Inflammatory macrophage (primary cell): ENCODE measurements around the gene OGFOD2.
"Not testable (repeated sequence)": the region's sequence is repeated elsewhere in the genome, so short reads cannot be mapped to it uniquely, and the experiment has no call there.

Source experiments
- DNase-seq, 2 donors: peaks; one replicate each; pipeline ENCODE4 v3.0.0-alpha.2; 2020 to 2022

OGFOD2 gene

DNA sequence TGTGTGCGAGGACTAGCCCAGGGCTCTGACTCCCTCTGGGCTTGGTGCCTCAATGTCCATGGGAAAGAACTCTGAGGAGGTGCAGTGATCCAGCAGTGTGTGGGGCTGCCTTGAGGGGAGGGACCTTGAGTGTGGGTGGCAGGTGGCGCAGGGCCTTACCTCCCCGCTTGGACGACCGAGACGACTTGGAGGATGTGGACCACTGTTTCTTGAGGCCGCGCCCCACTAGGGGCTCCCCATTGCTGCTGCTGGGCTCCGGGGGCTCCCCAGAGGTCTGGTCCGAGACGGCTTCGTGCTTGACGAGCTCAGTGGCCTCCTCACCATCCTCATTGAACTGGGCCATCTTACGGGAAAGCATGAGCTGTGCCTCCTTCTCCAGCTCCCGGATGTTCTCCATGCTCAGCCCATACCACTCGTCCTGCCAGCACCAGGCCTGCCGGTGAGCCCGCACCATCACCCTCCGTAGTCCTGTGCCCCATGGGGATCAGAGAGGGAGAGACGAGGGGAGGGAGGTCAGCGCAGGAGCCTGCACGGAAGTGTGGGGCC is 30.1 kb downstream of the OGFOD2 start:
- no peak for DNase-seq

DNA sequence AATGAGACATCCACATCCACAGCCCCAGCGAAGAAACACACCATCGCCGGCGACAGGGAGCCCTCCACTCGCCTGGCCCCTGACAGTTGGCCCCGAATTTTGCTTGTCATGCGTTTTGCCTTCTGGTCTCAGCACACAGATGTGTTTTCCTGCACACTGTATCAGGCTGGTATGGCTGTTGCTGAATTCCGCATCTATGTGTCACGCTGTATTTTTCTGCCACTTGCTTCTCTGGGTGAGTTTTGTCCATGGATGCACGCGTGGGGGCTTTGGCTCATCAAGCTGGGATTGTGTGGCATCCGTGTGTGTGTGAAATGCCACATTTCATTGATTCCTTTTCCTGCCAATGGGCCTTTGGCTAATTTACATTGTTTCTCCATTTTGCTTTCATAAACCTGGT is 31.9 kb downstream of the OGFOD2 start:
- no peak for DNase-seq

DNA sequence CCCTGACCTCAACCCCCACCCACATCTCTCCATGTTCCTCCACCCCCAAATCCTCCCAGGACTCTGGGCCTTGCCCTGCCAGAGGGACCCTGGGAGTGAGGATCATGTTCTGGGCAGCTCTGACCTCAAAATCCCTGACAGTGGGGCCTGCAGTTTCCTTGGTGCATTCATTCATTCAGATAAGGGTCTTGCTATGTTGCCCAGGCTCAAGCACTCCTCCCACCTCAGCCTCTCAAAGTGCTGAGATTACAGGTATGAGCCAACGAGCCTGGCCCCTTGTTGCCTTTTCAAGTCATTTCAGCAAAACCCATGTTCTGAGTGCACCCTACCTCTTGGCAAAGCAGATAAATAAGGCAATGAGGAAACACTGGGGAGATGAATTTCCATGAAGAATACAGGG is 35.1 kb downstream of the OGFOD2 start:
- no peak for DNase-seq

DNA sequence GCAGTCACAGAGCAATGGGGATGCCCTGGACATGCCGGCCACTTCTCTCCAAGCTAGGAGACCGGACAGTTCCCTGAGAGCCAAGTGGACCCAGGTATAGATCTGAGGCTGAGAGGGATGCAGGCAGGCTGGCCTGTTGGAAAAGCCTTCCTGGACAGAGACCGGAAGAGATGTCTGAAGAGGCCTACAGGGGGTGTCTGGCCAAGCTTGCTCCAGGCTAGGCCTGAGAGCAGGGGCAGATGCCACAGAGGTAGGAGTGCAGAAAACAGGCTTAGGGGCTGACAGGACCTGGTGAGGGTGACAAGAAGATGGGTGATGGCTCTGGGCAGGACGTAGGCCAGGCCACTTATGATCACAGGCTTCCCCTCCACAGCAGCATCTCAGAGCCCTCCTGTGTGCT is 35.6 kb downstream of the OGFOD2 start:
- no peak for DNase-seq

DNA sequence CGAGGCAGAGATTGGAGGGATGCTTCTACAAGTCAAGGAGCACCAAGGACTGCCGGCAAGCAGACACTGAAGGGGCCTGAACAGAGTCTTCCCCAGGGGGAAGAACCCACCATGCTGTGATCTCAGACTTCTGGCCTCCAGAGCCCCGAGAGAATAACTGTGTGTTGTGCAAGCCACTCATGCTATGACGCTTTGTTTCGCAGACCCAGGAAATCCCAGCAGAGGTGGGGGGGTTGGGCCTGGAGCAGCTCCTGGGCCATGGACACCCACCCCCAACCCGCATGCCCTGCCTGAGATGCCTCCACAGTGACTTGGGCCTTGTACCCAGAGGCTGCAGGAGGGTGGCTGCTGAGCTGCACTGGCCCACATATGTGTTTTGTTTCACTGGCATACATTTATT is 36.7 kb downstream of the OGFOD2 start:
- no peak for DNase-seq

DNA sequence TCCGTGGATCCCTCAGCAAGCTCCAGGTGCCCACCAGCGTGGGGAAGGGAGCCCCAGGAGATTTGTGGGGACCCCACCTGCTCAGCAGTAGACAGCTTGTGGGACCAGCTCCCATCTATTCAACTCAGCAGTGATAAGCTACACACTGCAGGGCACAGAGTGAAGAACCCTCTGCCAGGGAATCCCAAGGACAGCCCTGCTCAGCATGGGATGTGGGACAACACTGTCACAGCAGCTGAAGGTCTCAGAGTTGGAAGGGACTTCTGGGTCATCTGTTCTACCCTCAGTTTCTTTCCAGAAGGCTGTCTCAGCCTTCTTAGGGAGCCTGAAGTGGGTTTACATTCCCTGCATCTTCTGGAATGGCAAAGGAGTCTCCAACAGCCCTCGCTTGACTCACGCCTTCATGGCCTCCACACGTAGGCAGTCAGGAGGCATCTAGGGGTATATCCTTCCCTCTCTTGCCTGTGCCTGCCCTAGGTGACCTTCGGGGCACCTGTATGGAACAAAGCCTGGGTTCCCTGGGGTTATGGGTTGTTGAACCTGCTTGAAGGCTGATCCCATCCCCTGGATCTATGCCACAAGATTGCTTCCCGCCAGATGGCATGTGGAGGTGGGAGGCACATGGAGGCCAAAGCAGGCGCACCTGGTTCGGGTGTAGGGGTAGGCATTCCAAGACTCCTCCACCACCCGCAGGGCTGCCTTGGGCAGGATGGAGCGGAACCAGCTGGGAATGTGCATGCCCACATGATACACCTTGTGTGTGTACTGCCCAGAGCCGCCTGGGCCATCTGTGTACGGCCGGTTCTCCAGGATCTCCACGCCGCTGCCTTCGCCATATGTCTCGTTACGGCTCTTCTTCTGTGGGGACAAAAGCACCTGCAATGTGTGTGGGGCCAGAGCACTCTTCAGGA is 38.4 kb downstream of the OGFOD2 start:
- DNase-seq = no peak

DNA sequence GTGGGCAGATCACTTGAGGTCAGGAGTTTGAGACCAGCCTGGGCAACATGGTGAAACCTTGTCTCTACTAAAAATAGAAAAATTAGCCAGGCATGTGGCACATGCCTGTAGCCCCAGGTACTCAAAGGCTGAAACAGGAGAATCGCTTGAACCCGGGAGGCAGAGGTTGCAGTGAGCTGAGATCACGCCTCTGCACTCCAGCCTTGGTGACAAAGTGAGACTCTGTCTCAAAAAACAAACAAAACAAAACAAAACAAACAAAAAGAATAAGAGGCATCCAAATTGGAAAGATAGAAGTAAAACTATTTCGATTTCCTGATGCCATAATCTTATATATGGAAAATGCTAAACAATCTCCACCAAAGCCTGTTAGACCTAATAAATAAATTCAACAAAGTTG is 39.4 kb downstream of the OGFOD2 start:
- not testable (repeated sequence) for DNase-seq

DNA sequence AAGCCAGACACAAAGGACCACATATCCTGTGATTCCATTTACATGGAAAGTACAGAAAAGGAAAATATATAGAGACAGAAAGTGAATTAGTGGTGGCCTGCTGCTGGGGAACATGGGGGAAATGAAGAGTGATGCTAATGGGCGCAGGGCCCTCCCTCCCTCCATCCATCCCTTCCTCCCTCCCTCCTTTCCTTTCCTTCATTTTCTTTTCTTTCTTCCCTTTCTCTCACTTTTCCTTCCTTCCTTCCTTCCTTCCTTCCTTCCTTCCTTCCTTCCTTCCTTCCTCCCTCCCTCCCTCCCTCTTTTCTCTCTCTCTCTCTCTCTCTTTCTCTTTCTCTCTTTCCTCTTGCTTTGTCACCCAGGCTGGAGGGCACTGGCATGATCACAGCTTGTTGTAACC is 42.7 kb downstream of the OGFOD2 start:
- DNase-seq = no peak

DNA sequence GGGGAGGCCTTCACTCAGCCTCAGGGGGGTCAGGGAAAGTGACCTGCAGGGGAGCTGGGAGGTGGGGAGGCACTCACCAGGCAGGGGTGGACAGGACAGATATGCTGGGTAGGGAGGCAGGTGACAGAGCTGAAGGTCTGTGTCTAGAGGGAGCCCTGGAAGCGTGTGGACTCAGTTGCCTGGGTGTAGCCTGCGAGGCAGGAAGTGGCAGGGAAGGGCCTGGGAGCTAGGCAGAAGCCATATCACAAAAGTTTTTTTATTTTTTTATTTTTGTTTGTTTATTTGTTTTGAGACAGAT is 44.7 kb downstream of the OGFOD2 start:
- no peak for DNase-seq

DNA sequence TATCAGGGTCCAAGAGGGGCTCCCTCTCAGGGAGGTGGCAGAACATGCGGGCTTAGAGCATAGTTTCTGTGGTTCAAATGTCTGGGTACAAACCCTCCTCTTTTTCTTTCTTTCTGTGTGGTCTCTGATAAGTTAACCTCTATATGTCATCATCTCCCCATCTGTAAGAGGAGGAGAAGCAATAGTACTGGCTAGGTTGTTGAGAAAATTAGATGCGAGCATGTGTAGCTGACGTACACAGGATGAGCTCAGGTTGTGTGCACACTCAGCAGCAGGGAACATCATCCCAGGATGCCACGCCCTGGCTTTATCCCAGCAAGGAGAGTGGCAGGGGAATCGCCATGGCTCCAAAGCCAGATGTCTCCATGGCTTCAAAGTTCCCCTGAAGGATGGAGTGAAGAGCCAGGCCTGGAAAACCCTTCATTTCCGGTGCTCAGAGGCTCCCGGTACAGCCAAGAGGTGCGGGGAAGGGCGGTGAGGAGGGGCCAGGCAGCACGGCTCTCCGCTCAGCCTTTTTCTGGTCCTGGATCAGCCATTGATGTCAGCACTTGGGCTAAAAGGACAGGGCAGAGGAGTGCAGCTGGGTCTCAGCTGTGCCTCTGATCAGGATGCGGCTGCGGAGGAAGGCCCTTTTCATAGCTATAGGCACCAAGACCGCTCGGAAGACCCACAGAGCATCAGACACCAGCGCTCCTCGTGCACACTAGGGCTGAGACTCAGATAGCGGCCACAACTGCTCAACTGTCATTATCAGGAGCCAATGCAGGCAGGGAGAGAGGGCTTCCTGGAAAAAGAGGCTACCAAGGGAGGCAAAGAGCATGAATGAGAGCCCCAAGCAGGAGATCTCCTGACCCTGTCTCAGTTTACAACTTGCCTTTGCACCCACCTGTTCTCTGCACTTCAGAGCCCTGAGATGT is 46.9 kb downstream of the OGFOD2 start:
- DNase-seq = no peak

DNA sequence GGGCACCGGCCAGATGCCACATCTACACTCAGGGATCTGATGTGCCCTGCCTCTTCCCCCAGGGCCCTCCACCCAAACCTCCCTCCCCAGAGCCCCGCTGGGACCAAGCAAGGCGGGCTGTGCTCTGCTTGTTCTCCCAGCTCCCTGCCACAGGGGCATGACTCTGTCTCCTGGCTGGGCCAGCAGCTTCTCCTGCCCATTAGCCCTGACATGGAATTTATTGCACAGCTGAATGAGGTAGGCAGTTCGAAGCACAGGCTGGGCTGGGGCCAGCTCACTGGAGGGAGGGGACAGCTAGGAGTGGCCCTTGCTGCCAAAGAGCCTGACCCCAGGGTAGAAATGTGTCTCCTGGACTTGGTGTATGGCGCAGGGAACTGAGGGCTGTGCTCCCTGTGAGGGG is 47.8 kb downstream of the OGFOD2 start:
- DNase-seq = no peak

DNA sequence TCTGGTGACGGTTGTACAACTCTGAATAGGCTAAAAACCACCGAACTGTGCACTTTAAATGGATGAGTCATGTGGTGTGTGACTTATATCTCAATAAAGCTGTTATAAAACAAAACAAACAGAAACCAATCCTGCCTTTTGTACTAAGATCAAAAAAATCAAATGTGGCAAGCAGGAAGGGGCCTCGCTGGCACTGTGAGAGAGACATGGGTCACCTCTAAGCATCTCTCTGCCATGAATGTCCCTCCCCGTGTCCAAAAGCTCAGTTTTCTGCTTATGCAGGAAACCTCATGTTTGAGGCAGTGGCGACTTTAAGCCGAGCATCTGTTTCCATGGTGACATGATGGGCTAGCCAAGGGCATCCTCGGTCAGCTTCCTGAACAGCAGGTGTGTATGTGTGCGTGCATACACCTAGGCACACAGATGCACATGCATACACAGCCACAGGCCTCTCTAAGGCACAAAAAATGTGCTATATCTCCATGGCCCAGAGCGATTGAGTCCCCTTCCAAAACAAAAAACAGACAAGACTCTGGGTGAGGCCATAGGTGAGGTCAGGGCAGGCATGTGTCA is 49.9 kb downstream of the OGFOD2 start:
- DNase-seq = no peak

DNA sequence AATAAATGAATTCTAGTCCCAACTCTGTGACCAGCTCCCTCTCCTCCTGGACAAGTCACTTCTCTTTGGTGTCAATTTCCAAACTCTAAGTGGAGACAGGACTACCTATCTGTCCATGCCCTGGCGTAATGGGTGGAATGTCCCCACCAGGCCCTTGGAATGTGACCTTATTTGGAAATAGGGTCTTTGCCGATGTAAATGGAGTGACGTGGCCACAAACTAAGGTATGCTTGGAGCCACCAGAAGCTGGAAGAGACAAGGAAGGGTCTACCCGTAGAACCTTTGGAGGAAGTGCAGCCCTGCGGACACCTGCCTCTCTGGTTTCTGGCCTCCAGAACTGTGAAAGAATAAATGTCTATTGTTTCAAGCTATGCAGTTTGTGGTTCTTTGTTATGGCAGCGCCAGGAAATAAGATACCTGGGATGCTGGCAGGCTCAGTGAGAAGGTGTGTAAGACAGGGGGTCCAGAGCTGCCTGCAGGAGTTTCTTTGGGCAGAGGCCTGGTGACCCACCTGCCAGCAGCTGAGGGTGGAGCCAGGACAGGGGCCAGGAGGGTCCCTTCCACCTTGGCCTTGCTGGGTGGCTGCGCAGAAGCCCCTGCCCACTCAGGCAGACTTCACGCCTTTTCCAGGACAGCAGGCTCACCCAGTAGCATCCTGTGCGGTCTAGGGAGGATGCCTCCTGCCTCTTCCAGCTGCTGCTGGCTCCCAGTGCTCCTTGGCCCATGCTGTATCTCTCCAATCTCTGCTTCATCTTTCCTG is 51.2 kb downstream of the OGFOD2 start:
- DNase-seq = no peak

DNA sequence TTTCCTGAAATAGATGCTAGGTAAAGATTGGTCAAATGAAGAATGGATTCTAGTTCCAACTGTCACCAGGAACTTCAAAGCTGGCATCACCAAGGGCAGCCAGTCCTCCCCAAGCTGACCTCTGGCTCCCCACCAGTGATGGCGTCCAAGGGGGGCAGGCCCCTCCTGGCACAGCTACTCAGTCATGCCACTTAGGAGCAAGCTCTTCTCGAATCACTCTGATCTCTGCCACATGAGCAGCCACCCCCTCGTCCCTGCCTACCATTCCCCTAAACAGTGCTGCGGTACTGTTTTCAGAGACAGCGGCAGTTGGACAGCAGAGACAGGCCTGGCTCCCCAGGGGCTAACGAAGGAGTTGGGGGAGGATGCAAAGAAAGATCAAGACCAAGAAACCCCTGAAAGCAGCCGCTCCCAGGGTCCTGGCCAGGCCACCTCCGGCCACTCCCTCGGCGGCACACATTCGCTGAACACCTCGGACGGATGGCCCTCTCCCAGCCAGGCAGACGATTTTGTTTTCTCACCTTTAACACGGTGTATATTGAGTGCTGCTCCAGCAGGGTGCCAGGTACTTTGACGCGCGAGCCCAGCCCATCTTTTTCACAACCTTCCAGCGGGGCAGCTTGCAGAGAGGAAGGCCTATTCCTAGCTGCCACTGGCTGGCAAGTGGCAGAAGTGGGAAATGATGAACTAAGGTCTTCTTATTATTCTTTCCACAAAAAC is 52.8 kb downstream of the OGFOD2 start:
- no peak for DNase-seq

DNA sequence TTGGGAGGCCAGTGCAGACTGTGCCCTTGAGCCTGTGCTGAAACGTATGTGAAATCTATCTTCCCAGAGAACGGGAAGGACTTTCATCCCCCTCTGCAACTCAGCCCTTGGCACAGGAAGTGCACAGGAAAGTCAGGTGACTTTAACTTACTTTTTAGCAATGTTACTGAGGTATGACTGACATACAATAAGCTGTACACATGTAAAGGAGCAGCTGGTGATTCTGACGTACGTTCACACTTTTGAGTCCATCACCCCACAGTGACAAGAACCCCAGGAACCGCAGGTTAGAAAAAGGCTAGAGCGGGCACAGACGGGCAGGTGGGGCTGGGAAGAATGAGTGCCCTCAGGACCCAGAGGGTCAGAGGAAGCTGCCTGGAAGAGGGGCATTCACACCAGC is 53.4 kb downstream of the OGFOD2 start:
- DNase-seq = no peak

DNA sequence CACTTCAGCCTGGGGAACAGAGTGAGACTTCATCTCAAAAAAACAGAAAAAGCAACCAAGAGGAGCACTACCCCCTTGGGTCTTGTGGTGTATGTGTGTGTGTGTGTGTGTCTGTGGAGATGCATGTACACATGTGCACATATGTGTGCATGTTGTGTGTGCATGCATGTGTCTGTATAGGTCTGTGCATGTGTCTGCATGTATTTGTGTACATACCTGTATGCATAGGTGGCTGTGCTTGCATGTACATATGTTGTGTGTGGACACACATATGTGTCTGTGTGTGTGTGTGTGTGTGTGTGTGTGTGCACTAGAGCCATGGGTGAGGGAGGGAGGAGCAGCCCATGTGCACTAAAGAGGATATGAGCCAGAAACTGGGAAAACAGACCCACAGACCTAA is 54.5 kb downstream of the OGFOD2 start:
- no peak for DNase-seq
